Measurements from ENCODE around the gene SPINK4. TPM values are rescaled to one million over a fixed set of nuclear protein-coding genes. Genes with fewer than 3 reads are reported as not detected.

The SPINK4 gene
- total RNA-seq, 1 donor from 2014 or later, result not detected

DNA sequence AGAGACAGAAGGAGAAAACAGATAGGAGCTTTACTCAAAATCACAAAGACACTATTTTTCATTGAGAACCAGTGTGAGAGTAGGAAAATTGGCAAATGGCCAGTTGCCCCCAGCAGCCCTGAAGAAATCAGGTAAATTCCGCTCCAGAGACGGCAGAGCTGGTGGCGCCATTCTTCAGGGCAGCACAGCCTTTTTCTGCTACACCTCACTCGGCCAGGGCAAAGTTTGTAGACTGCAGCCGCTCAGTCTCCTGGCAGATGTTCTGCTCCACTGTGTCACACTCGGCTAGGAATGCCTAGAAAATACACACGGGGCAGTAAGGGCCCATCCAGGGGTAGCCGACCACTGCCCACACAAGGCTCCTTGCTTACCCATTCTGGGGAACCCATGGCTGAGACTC, 15.0 kb downstream of the SPINK4 start:
- DNase-seq (ENCODE audit: low spot score) (no peak), ATAC-seq (no peak)

DNA sequence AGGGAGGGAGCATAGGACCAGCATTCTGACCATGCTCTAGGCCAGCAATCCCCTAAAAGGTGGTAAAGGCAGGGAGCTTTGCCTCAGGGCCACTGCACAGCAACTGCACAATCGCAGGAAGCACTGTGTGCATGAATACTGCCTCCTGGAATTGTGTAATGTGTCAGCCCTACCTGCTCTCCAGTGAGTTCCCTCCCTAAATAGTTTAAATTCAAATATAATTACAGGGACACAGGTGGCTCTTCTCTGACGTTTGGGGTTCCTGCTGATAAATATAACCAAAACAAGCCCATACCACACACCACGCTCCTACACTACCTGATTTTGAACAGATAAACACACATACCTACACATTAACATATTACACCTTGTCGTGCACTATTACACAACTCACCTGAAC, 15.5 kb downstream of the SPINK4 start:
- ATAC-seq, result no peak
- DNase-seq (ENCODE audit: low spot score), result no peak

DNA sequence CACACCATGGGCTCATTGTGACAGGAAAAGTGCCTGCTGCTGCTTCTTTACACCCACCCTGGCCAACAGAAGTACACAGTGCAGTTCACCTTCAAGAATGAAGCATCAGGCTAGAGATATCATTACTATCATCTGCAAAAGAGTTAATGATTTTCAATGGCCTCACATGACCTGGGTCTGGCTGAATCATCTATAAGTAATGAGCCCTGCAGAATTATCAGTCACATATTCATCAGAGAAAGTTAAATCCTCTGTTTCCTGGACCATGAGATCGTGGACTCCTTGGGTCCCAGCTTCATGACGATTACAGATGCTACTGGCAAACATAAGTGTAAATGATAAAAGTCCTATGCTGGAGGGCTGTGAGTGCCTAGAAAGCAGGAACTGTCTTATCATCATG, 16.3 kb downstream of the SPINK4 start:
- ATAC-seq, result no peak
- no peak for DNase-seq (ENCODE audit: low spot score)

DNA sequence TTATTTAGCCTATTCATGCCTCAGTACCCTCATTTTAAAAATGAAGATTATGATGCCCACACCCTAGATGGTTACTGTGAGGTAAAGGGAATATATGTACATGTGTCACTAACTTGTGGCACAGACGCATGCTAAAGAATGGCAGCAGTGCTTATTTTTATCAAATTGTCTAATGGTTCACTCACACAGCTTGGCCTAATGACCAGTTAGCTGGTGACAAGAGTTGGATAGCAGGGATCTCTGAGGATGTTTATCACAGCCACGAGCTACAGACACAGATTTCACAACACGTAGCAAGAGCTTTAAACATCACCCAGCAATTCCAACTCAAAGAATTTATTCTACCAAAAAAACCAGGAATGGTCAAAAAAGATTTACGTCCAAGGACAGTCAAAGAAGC, 17.3 kb downstream of the SPINK4 start:
- no peak for DNase-seq (ENCODE audit: low spot score)
- no peak for ATAC-seq

DNA sequence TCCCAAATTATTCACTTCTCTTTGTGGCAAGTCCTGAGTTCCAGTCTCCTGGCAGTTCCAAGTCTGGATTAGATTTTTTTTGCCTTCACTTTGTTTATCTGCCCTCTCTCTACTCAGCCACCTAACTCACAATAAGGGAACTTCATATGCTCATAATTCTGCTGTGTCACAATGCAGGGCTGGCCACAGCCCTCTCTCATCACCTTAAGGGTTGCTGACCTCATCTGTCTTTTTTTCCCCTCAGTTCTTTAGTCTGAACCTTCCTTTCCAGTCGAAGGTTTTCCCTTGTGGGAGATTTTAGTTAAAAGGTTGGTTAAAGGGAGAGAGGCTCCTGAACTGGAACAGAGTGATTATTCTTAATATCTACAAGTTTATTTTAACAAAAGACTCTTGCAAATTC, 20.4 kb downstream of the SPINK4 start:
- DNase-seq (ENCODE audit: low spot score), result no peak
- no peak for ATAC-seq

DNA sequence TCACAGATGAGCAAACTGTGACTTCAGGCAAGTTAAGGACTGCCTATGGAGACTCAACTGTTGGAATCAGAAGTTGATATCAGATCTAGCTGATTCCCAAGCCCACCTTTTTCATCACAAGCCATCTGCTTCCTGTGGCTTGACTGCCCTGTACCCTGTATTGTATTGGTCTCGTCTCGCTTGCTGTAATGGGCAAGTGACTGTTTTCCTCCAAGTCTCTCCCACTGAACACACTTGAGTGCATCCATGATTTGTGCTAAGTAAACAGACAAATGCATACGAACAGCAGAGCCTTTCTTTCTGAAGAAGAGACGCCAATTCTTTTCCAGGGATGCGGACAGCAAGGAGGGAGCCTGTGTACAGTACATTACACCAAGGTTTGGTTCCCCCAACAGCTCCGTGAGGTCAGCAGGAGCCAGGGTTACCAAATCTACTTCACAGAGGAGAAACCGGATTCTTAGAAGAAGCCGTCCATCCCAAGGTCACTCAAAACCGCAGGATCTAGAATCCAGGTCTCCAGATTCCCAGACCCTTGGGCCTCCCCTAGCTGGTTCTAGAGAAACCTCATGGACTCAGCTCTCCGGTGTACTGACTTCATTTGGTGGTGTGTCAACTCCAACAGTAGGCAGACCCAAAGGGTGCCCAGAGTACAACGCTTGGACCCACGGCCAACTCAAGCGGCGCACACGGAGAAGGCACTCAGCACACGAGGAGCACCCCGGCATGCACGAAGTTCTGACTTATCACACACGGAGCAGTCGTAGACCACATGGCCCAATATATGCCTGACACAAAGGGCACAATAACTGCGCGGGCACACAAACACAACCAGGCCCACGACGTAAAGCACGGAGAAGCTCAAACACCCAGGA, 23.4 kb downstream of the SPINK4 start:
- peak; percentile 9 for ATAC-seq
- peak; percentile 54 for DNase-seq (ENCODE audit: low spot score)

DNA sequence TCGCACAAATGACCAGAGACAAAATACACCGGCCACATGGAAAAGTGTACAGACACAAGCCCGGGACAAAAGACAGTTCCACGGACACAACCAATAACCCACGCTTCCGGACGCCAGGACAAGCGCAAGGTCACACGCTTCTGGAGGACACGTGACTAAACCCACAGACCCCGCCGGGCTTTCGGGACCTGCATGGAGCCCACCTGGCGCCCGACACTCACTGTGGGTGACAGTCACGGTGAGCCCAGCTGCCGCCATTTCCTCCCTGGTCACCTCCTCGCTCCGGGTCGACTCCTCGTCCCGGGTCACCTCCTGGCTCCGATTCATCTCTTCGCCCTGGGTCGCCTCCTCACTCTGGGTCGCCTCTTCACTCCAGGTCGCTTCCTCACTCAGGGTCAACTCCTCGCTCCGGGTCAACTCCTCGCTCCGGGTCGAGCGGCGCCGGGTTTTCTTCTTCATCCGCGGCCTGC, 24.1 kb downstream of the SPINK4 start:
- DNase-seq (ENCODE audit: low spot score) (peak; percentile 71), ATAC-seq (peak; percentile 26)

DNA sequence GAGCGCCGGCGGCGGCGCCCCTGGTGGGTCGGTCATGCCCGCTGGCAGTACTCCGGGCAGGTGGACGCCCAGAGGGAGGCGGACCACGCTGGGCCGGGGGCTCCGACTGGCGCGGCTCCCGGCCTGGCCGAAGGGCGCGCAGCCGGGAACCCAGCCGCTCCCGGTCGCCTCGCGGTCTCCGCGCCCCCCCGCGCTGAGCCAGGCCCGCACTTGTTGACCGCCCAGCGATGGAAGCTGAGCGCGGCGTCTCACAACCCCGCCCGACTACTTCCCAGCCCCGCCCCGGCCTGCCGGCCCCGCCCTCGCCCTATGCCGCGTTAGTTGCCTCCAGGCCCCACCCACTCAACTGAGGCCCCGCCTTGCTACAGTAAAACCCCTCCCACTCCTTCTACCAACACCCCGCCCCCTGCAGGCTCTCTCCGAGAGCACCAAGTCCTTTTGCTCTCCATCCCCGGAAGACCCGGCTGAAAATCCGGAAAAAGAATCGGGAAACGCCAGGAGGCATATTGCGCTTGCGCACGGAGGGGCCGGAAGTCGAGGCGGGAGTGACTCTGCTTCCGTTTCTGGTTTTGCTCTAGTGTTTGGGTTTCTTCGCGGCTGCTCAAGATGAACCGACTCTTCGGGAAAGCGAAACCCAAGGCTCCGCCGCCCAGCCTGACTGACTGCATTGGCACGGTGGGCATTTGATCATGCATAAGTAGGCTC, 24.7 kb downstream of the SPINK4 start, which contains the start of the genes BAG1 and CHMP5:
TSS of gene BAG1 (minus strand) at position 236 of the 705 bp plus-strand sequence.
TSS of gene CHMP5 (plus strand) at position 577 of the 705 bp plus-strand sequence. CDS start at position 607, 30 bp downstream.
- DNase-seq (ENCODE audit: low spot score) (peak; percentile 100), ATAC-seq (peak; percentile 95)

DNA sequence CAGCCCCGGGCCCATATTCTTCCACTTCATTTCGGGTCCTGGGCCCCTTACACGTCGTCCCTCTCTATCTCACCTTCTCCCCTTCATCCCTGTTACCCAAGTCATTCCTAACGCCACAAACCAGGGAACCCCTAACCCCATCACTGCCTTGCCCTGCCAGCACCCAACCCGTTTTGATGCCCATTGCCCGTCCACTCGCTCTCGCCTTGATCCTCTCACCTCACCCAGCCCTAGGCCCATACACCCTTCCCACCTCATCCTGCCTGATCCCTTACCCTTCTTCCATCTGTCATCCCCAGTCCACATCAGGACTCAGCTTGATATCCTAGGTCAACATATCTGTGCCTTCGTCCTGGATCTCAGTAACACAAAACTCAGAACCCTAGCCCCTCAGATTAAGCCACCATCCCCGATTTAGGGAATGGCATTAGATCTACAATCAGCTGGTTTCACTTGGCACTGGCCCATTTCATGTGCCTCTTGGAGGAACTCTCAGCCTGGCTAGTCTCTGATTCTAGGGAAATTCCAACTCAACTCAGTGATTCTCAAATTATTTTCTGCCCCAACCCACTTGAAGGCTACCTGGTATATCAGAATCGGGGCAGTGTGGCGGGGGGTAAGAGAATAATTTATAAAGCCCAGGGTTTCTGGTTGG, 25.4 kb downstream of the SPINK4 start:
- DNase-seq (ENCODE audit: low spot score) (peak; percentile 52), ATAC-seq (no peak)

DNA sequence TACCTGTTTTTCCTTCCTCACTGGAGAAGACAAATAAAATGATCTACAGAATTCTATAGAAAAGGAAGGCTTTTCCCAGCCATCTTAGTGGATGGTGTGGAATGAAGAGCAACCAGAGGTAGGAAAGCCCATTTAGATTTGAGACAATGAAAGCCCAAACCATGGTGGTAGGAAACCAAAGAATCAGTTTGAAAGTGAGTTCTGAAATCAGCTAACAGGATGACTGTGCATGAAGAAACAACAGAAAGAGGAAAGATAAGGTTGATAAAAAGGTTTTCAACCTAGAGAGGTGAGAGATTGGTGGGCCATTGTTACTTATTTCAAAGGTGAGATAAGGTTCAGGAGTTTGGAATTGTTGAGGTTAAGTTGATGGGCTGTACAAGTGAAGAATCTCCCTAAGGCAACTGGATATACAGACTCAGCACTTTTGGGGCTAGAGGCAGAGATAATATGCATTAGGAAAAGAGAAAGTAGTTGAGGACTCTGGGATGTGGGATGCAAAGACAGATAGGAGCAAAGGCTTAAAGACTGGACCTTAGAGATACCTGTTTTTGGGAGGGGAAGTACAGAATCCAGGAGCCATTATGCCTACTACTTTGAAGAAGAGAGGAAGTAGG, 27.3 kb downstream of the SPINK4 start:
- no peak for ATAC-seq
- DNase-seq (ENCODE audit: low spot score), result no peak

DNA sequence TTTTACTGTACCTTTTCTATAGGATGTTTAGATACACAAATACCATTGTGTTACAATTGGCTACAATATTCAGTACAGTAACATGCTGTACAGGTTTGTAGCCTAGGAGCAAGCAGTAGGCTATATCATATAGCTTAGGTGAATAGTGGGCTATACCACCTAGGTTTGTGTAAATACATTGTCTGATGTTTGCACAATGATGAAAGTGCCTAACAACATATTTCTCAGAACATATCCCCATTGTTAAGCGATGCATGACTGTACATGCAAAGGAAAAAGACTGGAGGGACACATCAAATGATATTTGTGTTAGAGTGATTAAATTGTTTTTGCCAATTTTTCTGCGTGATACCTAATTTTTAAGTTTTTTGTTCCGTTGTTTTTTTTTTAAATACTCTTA, 30.2 kb downstream of the SPINK4 start:
- DNase-seq (ENCODE audit: low spot score), result no peak
- no peak for ATAC-seq

DNA sequence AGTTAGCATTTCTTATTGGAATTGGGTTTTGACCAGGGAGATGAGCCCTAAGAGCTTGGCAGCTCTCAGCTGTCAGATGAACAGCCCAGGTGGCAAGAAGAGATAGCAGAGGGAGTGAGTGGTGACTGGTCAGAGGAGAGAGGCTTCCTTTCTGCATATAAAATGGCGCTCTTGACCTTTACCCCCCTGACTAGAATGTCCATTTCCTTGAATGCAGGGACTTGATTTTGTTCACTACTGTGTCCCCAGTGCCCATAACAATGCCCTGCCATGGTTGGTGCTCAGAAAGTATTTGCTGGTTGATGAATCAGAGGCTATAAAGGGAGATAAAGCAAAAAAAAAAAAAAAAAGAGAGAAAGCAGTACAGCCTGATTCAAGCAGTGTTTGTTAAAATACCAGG, 32.1 kb downstream of the SPINK4 start:
- no peak for ATAC-seq
- no peak for DNase-seq (ENCODE audit: low spot score)

DNA sequence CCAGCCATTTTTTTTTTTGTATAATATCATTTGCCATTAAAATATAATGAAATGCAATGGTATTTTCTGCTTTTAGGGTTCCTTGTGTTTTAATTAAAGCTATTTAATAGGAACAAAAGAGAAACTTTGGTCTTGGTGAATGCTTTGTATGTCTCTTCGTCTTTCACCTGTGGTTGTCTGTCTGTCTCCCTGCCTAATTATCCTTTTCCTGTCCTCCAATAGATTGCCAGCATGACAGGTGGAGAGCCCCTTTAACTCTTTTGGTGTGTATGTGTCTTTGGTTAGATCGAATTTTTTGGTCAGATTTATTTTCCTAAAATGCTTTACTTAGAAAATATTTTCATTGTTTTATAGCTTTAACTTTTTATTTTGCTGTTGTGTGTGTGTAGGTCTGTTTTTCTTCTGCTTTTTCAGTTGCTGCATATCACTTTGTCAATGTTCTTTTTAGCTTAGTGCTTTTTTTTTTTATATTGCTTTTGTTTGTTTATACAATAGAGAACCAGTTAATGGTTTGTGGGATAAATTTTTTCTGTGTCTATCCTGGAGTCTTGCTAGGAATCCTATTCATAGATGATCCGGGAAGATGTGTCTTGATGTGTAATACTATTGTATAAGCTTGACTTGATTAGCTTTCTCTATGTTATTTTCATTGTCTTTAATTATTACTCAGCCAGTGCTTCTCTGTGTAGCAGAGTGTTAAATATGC, 33.5 kb downstream of the SPINK4 start:
- no peak for ATAC-seq

DNA sequence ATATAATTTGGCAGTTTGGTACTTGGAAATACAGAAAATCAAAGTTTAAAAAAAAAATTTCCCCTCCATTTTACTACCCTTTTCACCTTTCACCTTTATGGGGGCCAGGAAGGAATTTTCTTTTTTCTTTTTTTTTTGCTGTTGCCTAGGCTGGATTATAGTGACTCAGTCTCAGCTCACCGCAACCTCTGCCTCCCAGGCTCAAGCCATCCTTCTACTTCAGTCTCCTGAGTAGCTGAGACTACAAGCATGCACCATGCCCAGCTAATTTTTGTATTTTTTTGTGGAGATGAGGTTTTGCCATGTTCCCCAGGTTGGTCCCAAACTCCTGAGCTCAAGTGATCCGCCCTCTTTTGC, 34.0 kb downstream of the SPINK4 start:
- ATAC-seq, result no peak
- no peak for DNase-seq (ENCODE audit: low spot score)

More for the DNA sequence above, 33.5 kb downstream of the SPINK4 start:
- no peak for DNase-seq (ENCODE audit: low spot score)

DNA sequence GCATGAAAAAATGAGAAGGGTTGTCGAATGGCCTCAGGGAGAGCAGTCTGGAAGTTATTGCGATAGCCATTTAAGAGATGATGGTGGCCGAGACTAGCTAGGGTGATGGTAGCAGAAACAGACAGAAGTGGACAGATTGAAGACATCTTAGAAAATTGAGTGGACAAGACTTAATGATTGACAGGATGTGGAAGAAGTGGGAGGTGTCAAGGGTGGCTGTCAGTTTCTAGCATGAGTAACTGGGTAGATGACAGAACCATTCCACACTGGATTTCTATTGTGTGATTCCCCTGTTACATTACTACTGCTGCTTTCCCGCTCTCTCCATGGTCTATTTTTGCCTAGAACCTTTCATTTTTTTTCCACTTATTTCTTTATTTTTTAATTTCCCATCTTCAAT, 37.5 kb downstream of the SPINK4 start:
- no peak for DNase-seq (ENCODE audit: low spot score)
- no peak for ATAC-seq

DNA sequence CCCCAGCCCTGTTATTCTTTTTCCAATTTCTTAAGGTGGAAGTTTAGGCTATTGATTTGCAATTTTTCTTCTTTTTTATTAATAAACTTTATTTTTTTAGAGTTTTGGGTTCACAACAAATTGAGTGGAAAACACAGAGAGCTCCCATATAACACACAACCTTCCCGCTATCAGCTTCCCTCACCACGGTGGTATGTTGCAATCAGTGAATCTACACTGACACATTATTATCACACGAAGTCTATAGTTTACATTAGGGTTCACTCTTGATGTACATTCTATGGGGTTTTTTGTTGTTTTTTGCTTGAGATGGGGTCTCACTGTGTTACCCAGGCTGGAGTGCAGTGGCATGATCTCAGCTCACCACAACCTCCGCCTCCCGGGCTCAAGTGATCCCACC, 45.5 kb downstream of the SPINK4 start:
- DNase-seq (ENCODE audit: low spot score) (no peak), ATAC-seq (no peak)

DNA sequence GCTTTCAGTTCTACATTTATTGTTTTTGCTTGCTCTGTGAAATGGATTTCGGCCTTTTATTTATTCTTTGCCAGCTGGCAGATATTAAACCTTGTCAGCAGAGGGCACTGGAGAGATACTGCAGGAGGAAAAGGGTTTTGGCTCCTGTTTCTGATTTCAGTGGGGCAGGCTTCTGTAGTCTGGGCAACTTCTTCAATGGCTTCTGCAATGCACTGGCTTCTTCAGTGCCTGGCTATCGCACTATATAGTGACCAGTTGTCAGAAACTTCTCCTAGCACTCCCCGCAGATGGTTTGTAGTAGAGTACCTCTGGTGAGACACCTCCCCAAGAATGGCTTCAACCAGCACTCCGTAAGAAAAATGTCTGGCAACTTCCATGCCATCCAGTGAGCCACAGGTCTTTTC, 47.1 kb downstream of the SPINK4 start:
- DNase-seq (ENCODE audit: low spot score), result no peak

DNA sequence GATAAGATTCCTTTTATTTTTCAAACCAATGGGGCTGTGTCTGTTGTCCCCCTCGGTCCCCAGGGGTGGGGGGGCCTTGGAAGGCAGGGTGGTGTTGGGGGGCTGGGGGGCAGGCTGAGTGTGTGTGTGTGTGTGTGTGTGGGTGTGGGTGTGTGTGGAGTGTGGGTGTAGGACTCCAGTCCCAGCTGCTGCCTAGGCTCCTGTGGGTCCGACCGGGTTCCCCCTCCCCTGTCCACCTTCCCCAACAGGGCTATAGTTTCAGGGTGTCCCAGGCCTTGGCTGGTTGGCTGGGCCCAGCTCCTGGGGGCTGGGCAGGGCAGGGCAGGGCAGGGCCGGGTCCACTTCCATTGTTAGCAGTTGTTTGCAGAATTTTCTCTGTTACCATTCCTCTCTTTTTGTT, 48.3 kb downstream of the SPINK4 start:
- no peak for ATAC-seq

More for the DNA sequence above, 47.1 kb downstream of the SPINK4 start:
- peak; percentile 61 for ATAC-seq

DNA sequence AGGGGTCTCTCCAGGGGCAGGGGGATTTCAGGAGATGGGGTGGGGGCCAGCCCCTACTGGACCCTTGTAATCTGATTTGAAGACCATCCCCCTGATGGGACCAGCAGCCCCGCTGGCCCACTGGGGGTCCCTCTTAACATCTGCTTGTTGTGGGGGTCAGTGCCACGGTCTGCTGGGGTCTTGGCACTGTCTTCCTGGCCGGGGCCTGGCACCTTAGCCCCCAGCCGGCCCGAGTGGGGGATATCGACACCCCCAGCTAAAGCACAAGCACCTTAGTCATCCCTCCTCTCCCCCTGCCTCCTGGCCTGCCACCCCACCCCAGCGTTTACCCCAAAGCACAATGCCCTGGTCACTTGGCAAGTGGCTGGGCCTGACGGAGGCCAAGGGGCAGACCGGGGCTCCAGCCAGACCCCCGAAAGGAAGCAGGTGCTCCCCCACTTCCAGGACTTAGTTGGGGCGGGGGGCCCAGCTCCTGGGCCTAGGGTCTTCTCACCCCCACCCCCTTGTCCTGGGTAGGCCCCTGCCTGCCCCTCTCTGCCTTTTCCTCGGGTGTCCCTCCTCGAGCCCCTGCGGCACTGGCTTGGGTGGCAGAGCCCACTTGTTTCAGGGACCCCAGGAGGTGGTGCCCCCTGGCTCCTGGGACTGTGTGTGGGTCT, 49.0 kb downstream of the SPINK4 start:
- no peak for ATAC-seq
- no peak for DNase-seq (ENCODE audit: low spot score)

More for the DNA sequence above, 48.3 kb downstream of the SPINK4 start:
- DNase-seq (ENCODE audit: low spot score), result no peak

DNA sequence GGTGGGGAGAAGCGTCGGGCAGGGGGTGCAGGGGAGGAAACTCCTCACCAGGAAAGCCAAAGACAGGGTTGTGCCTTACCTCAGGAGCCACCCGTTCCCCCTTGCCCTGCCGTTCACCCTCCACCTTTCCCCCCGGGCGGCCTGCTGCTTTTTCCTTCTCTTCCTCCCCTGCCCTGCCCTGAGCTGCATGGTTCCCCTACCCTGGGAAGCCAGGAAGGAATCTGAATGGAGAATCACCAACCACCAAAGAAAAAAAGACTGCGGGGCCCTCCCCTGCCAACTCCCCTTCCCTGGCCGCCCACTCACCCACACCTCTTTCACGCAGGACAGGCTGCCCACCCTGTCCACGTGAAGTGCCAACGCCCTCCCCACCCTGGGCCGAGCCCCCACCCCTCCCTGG, 49.5 kb downstream of the SPINK4 start:
- DNase-seq (ENCODE audit: low spot score) (no peak), ATAC-seq (no peak)

Measured in left lobe of liver (tissue), 2 donors.